GM12878 (cell line): Measurements from ENCODE around the gene PAPPA.

Source experiments
- ATF2 ChIP-seq: IDR thresholded peaks from 2 replicates; pipeline ENCODE4 v1.6.1; 2012; ENCODE audit warnings: low read length, inconsistent platforms
- BCLAF1 ChIP-seq: fragments of 450-650 bp; IDR thresholded peaks from 2 replicates; pipeline ENCODE4 v1.6.1; 2017; ENCODE audit warnings: antibody characterized with exemption, mild to moderate bottlenecking, moderate library complexity
- CTCF ChIP-seq, 3 experiments: IDR thresholded peaks in 2 of 3; conservative IDR thresholded peaks in 1 of 3; 2 replicates each; pipeline ENCODE4 v1.5.1; 2011; ENCODE audit warnings: low read depth in 3 of 3, low read length in 3 of 3, mild to moderate bottlenecking in 3 of 3, control low read depth in 2 of 3, moderate library complexity in 2 of 3, inconsistent platforms in 1 of 3, mixed read lengths in 1 of 3; ENCODE audit not compliant: control insufficient read depth in 2 of 3, insufficient read depth in 1 of 3; ENCODE audit errors: extremely low read depth in 1 of 3
- HCFC1 ChIP-seq: fragments of 150-350 bp; IDR thresholded peaks from 2 replicates; pipeline ENCODE4 v1.6.1; 2014; ENCODE audit warnings: low read length
- LARP7 ChIP-seq: fragments of 450-650 bp; IDR thresholded peaks from 2 replicates; pipeline ENCODE4 v1.6.1; 2017; ENCODE audit warnings: mild to moderate bottlenecking
- PKNOX1 ChIP-seq: fragments of 450-650 bp; IDR thresholded peaks from 2 replicates; pipeline ENCODE4 v1.6.1; 2016; ENCODE audit warnings: mild to moderate bottlenecking
- RELB ChIP-seq: fragments of 450-650 bp; IDR thresholded peaks from 2 replicates; pipeline ENCODE4 v1.6.1; 2017; ENCODE audit warnings: low read depth, mild to moderate bottlenecking, moderate library complexity
- TAF1 ChIP-seq: IDR thresholded peaks from 2 replicates; pipeline ENCODE4 v1.6.1; 2011; ENCODE audit warnings: mild to moderate bottlenecking, low read depth, low read length, borderline replicate concordance
- USF1 ChIP-seq: IDR thresholded peaks from 2 replicates; pipeline ENCODE4 v1.6.1; 2011; ENCODE audit warnings: borderline replicate concordance, low read depth, mild to moderate bottlenecking, moderate library complexity, mixed read lengths, low read length; ENCODE audit not compliant: insufficient read depth; ENCODE audit errors: extremely low read length
- USF2 ChIP-seq: IDR thresholded peaks from 2 replicates; pipeline ENCODE4 v1.6.1; 2011; ENCODE audit warnings: low read depth, low read length, improper control_type of control experiment, borderline replicate concordance
- ZNF592 ChIP-seq: fragments of 450-650 bp; IDR thresholded peaks from 2 replicates; pipeline ENCODE4 v1.6.1; 2017; ENCODE audit warnings: mild to moderate bottlenecking, moderate library complexity

GRCh38 chr9:116318468-116319374, 165.1 kb downstream of the PAPPA start:
- TF ChIP-seq CTCF (IDR thresholded peaks at IDR 0.05 in 2 of 3, conservative IDR thresholded peaks at IDR 0.05 in 1 of 3; ENCODE audit: control insufficient read depth in 2 of 3, extremely low read depth in 1 of 3, insufficient read depth in 1 of 3, low read depth in 3 of 3, low read length in 3 of 3) (no peak), RELB (no peak), BCLAF1 (no peak), USF1 (no peak), PKNOX1 (no peak), ZNF592 (no peak), LARP7 (no peak), TAF1 (no peak), HCFC1 (no peak), USF2 (no peak), ATF2 (no peak)
